NCI-H2081 treated with DMSO at 0.1 percent for 48 hours (cell line): ENCODE data around the gene SLC5A5.
"Not testable (repeated sequence)": the region's sequence is repeated elsewhere in the genome, so short reads cannot be mapped to it uniquely, and the experiment has no call there.

Source experiments
- DNase-seq: peaks from one replicate; lab custom pipeline; 2025; lab: John Stamatoyannopoulos, UW

SLC5A5 gene

DNA sequence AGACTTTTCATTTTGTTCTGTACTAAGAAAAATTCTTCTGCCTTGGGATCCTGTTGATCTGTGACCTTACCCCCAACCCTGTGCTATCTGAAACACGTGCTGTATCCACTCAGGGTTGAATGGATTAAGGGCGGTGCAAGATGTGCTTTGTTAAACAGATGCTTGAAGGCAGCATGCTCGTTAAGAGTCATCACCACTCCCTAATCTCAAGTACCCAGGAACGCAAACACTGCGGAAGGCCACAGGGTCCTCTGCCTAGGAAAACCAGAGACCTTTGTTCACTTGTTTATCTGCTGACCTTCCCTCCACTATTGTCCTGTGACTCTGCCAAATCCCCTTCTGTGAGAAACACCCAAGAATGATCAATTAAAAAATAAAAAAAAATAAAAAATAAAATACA lies 47.4 kb downstream of the SLC5A5 start:
- DNase-seq = not testable (repeated sequence)

DNA sequence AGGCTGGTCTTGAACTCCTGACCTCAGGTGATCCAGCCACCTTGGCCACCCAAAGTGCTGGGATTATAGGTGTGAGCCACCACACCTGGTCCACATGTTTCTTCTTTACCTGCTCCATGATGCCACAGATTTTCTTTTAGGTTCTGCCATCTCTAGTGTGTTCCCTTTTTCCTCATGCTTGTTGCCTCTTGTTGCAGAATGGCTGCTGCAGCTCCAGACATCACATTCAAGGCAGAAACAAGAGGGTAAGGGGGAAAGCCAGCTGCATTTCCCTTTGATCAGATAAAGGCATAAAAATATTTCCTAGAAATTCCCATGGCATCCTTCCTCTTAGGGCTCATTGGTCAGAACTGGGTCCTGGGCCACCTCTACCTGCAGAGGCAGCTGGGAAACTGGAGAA lies 48.8 kb downstream of the SLC5A5 start:
- DNase-seq = no peak

DNA sequence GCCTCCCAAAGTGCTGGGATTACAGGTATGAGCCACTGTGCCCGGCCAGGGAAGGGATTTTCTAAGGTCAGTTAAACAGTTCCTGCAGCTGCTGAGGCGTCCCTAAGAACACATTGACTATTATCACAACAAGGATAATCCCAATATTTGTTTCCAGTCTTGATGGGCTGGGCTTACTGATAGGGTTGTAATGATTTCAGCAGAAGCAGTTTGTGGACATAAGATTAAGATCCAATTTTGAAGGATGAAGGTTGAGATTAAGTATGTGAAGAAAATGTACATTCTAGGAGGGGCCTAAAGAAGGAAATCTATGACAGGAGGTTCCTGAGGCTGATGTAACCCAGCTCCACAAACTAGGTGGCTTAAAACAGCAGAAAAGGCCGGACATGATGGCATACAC lies 50.4 kb downstream of the SLC5A5 start:
- no peak for DNase-seq

DNA sequence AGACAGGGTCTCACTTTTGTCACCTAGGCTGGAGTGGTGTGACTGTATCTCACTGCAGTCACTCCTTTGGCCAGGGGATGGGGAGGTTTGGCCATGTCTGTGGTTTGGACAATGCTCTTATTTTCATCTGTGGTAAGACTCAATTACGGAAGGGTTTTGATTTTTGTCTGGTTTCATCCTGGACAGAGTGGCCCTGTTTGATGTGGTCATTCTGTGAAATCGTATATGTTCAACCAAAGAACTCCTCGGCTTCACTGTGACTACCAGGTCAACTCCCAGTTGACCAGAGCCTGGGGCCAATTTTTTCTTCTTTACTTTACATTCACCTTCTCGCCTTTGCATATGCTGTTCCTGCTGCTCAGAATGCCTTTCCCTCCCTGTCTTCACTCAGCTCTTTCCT lies 54.3 kb downstream of the SLC5A5 start:
- DNase-seq = no peak

DNA sequence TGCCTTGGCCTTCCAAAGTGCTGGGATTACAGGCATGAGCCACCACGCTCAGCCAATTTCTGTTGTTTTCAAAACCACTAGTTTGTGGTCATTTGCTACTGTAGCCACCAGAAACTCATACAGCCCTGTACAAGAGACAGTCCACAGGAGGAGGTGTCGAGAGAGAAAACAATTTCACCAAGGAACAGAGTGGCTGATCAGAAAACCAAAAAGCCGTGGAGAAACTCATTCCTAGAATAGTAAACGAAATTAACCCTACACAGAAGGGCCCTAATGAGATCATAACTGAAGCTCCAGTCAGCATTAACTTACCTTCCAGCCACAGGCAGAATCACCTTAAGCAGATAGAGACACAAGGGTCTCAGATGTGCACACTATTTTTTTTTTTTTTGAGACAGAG lies 57.3 kb downstream of the SLC5A5 start:
- no peak for DNase-seq

DNA sequence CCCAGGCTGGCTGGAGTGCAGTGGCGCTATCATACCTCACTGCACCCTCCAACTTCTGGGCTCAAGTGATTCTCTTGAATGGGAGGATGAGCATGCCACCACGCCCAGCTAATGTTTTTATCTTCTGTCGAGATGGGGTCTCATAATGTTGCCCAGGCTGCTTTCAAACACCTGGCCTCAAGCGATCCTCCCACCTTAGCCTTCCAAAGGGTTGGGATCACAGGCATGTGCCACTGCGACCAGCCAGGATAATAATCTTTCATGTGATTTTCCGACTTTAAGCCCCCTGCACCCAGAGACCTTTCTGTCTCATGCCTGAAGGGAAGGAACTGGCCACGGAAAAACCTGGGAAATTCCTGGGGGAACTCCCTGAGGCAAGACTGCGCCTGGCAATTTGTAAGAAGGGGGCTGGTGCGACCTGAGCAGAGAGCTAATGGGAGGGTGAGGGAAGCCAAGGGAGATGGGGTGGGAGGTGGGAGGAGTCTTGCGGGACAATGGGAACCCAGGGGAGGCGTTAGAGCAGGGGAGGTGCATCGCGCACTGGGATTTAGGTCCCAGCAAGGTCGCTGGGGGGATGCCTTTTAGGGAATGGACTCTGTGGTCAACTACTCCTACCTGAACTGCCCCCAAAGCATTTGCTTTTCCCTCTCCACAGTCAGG lies 59.9 kb downstream of the SLC5A5 start:
- no peak for DNase-seq

DNA sequence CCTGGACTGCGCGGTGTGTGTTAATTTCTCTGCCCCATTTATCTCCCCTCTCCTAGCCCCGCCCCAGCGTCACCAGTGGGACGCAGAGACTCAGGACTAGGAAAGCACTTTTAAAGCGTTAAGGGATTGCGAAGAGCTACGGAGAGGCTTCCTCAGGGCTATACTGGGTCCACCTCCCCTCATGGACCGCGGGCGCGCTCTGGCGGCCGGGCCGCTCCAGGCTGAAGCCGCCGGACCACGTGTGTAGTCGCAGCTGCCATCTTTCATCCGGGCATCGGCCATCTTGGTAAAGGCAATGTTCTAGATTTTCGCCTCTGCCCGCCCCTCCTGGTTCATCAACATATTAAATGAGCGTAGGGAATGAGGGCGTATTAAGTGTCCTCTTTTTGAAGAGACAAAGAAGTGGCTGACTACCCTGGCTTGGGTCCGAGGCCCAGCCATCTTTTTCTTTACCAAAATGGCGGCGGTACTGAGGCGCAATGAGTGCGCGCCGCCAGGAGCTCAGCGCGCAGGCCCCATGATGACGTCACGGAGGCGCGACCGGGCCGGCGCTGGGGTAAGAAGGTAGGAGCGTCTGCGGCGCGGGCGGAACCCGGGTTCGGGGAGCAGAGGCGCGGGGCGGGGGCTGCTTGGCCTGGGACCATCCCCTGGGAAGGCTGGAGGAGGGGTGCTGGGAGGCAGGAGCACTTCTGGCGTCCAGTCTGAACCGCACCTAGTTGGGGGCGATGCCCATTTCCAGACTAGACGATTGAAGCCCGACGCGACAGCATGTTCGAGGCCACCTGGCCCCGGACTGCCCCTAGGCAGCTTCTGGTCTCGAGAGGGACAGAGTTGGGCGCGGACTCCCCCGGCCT lies 61.0 kb downstream of the SLC5A5 start, which contains the start of gene CCDC124:
Gene CCDC124, plus strand, starts transcription at position 531 of the 854 bp plus-strand sequence. CDS start 3,406 bp downstream, outside the sequence.
- peak; percentile 59 for DNase-seq

GRCh38 chr19:17933414-17934129 lies 61.8 kb downstream of the SLC5A5 start:
- no peak for DNase-seq

DNA sequence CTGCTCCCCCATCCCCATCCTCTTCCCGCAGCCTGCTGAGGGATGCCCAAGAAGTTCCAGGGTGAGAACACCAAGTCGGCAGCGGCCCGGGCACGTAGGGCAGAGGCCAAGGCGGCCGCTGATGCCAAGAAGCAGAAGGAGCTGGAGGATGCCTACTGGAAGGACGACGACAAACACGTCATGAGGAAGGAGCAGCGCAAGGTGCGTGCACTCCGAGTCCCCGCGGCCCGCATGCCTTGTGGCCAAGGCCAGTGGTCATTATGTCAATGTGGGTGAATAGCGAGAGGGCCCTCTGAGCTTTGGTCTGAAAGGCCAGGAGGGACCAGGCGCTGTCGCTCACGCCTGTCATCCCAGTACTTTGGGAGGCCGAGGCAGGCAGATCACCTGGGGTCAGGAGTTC lies 64.6 kb downstream of the SLC5A5 start:
- no peak for DNase-seq

DNA sequence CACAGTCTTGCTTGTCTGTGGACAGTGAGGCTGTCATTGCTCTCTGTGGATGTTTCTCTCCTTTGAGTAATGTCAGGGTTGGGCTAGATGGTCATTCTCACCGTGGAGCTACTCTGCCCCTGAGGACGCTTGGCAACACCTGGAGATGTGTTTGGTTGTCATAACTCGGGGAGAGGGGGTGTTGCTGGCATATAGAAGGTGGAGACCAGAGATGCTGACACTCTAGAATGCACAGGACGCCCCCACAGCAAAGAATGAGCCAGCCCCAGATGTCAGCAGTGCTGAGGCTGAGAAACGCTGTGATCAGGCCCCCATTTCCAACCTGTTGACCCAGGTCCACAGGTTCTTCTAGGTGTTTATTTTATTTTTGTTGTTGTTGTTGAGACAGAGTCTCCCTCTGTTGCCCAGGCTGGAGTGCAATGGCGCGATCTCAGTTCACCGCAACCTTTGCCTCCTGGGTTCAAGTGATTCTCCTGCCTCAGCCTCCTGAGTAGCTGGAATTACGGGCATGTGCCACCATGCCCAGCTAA lies 65.7 kb downstream of the SLC5A5 start:
- DNase-seq = no peak

GRCh38 chr19:17938092-17938845 lies 66.5 kb downstream of the SLC5A5 start:
- DNase-seq = no peak

DNA sequence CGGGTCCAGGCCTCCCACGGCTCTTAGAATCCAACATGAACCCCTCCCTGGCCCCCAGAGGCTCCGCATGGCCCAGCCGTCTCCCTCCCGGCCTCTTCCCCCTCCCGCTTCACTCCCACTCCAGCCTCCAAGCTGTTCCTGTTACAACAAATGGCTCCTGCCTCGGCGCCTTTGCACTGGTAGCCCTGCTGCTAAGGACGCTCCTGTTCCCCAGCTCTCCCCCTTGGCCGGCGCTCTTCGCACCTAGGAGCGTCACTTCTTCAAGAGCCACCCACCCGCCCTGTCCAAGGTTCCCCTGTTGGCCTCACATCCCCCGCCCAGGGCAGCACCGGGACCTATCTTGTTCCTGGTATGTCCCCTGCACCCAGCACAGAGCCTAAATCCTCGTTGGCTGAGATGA lies 70.4 kb downstream of the SLC5A5 start:
- no peak for DNase-seq

GRCh38 chr19:17942582-17943273 lies 71.0 kb downstream of the SLC5A5 start:
- DNase-seq = no peak

DNA sequence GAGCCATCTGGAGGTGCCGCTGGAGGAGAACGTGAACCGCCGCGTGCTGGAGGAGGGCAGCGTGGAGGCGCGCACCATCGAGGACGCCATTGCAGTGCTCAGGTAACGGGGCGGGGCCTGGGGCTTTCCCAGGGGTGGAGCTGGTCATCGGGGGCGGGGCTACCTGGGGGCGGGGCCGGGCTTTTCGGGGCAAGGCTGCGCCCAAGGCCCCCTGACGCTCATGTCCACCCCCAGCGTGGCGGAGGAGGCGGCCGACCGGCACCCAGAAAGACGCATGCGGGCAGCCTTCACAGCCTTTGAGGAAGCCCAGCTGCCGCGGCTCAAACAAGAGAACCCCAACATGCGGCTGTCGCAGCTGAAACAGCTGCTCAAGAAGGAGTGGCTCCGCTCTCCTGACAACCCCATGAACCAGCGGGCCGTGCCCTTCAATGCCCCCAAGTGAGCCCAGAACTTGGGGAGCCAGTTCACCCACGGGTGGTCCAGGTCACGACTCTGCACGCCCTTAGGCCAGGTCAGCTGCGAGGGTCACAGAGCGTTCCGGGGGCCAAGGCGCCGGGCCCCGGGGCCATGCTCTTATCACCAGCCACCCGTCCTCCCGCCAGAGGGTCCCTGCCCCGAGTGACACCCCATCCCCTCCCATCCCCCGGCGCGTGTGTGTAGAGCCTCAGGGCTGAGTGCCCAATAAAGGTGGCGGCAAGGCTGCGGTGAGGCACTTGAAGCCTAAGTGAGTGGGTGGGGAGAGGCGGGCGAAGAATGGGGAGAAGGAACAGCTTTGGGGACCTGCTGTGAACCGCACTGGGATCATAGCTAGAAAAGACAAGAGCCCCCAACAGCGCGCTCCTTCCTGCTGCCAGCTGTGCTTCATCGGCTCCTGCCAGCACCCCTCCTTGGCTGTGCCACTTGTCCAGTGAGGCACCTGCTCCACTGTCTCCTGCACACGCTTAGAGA lies 71.8 kb downstream of the SLC5A5 start:
- DNase-seq = no peak

GRCh38 chr19:17944301-17944700 lies 72.6 kb downstream of the SLC5A5 start:
- no peak for DNase-seq
